ENCODE results near the gene CLEC4C.

Gene CLEC4C

DNA sequence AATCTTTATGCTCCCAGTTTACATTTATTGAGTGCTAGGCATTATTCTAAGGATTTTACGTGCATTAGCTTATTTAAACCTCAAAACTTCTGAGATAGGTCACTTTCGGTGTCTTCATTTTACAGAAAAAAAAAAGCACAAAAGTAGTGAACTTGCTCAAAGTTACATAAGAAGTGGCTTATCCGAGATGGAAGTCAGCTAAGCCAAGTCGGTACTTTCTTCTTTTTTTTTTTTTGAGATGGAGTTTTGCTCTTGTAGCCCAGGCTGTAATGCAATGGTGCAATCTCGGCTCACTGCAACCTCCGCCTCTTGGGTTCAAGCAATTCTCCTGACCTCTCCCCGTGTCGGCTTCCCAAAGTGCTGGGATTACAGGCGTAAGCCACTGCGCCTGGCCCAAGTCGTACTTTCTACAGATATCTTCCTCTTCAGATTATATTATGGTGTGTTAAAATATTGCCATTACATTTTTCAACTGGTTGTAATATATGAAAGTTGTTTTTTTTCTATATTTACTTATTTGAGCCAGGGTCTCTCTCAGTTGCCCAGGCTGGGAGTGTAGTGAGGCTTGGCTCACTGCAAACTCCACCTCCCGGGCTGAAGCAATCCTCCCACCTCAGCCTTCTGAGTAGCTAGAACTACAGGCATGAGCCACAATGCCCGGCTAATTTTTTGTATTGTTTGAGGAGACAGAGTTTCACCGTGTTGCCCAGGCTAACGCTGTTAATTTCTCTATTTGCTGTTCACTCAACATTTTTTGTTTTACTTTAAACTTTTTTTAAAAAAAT, 27.0 kb downstream of the CLEC4C start:
- DNase-seq: no peak

DNA sequence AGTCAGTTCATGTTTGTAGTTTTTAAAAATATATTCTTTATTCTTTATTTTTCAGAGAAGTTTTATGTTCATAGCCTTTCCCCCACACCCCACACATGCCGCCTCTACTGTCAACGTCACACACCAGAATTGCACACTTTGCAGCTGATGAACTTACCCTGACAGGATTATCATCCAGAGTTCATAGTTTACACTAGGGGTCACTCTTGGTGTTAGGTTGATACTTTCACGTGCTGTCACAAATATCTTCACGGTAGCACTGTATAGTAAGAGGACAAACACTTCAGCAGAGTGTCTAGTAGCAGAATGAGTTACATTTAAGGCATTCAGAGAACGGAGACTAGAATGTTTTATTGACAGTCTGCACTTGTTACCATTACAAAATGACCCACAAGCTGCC, 30.8 kb downstream of the CLEC4C start:
- no peak for DNase-seq

DNA sequence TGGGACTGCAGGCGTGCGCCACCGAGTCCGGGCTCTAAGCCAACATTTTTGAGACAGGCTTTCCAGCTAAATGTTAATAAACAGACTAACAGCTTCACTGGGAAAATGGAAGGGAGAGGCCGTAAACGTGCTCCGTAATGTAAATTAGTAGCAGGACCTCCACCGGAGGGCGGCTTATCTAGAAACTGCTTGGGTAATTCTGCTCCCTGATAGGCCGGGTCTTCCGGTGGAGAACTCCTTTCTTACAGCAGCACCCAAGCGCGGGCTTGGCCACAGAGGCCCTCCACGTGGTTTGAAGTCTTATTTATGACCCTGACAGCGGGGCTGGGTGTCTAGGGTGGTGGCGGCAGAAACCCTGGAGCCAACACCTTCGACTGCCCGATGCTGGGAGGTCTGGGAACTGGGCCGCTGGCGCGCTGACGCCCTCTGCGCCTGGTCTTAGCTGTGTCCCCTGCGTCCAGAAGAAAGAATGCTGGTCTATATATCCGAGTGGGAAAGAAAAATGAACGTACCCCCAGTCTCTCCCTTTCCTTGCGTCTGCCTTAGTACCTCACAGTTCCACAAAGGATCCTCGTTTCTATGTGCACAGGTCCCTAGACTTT, 34.2 kb downstream of the CLEC4C start:
- no peak for DNase-seq

DNA sequence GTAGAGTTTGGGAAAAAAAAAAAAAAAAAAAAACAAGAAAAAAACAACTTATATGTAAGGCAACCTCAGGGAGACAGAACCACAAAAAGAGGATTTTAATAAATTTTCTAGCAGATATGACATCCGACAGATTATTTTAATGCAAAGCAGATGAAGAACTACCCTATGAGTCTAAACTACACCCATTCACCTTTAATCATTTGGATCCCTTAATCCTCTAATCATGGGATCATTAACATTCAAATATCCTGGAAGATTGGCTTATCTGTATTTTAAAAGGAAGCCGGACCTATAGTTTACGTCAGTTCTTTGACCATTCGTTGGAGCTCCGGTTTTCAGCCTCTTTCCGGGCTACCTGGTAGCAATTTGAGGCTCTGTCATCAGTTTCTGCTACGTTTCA, 36.0 kb downstream of the CLEC4C start, which contains the start of gene DPPA3:
Gene DPPA3 (plus strand): TSS at position 301 of the 400 bp plus-strand sequence. CDS start 138 bp downstream, outside the sequence.
- no peak for DNase-seq

- no peak for DNase-seq
Measured at GRCh38 chr12:7709969-7710675, 37.1 kb downstream of the CLEC4C start.

GRCh38 chr12:7705846-7706245, 41.3 kb downstream of the CLEC4C start:
- no peak for DNase-seq

DNA sequence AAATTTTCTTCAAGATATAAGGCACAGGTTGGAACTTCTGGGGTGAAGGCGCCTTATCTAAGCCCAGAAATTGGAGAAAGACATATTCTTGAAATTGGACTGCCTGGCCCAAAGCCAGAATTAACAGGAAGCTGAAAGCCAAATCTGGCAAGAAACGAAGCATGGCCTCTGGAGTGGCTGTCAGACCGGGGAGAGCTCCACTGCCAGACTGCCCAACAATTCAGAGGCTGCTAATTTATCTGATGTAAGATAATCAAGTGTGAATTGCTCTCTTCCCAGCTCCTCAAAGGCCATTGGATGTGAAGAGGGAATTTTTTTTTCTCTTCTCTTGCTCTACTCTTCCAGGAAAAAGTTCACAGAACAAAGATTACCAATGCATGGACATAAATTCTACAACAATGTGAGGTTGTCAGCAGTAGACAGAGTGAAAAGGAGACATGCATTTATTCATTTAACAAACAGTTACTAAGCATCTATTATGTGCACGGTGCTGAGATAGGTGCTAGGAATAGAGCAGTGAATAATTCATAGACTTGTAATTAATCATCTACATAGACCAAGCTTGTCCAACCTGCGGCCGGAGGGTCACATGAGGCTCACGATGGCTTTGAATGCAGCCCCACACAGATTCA, 51.5 kb downstream of the CLEC4C start, which contains the start of gene GDF3:
Gene GDF3 (minus strand): TSS at position 210 of the 632 bp plus-strand sequence. CDS start 47 bp downstream, at position 163.
- DNase-seq: no peak

- DNase-seq: no peak
Measured at GRCh38 chr12:7695237-7695560, 52.0 kb downstream of the CLEC4C start.

DNA sequence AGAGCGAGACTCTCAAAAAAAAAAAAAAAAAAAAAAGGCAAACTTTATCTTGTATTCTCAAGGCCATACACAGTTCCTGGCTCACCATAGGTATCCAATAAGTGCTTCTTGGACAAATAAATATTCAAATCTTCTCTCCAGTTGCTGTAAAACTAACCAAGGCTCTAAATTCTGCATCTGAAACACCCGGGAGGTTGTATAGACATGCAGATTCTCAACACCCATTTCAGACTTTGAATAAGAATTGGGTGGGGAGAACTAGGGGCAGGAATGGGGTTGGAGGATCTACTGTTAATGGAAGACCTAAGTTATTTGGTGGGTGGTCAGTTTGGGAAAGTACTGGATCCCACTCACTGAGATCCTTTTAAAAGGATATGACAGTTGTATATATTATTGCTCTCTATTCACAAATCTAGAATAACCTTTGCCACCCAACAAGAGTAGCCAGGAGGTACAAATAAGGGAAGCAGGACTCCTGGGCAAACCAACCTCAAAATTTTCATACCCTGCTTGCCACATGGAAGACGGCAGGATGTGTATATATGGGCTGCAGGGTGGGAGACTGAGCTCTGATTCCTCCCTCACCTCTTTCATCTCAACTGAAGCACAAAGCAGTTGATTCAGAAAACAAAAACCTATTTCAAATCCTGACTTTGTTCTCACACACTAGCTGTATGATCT, 52.5 kb downstream of the CLEC4C start:
- no peak for DNase-seq

GRCh38 chr12:7693793-7694192, 53.4 kb downstream of the CLEC4C start:
- DNase-seq: no peak

DNA sequence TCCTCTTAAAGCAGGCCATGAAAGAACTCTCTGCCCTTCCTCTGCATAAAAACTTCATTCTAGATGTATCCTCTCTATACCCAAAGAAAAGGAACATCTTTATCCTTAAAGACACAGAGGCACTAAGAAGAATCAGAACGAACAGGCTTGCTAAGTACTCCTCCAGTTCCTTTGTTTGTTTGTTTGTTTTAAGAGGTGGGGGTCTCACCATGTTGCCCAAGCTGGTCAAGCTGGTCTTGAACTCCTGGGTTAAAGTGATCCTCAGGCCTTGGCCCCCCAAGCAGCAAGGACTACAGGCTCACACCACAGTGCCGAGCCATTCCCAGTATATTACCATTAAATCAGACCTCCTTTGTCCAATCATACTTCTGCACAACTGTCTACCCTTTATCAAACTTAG, 65.6 kb downstream of the CLEC4C start:
- DNase-seq: no peak
